Muscle of leg (tissue), 11 donors: ENCODE data around the gene ERRFI1. TPM values are rescaled to one million over a fixed set of nuclear protein-coding genes. Genes with fewer than 3 reads are reported as not detected.

Source experiments
- DNase-seq: peaks from one replicate; pipeline ENCODE4 v3.0.0; 2013
- H3K27ac ChIP-seq: one replicate; pipeline ENCODE4 v1.5.1; 2013; ENCODE audit warnings: mild to moderate bottlenecking, low read length, control low read depth
- H3K27me3 ChIP-seq: one replicate; pipeline ENCODE4 v1.6.1; 2013; ENCODE audit warnings: low read length; ENCODE audit not compliant: control insufficient read depth, insufficient read depth
- H3K36me3 ChIP-seq: one replicate; pipeline ENCODE4 v1.6.1; 2013; ENCODE audit warnings: low read length; ENCODE audit not compliant: control insufficient read depth, insufficient read depth
- H3K4me1 ChIP-seq: one replicate; pipeline ENCODE4 v1.6.1; 2013; ENCODE audit warnings: low read length; ENCODE audit not compliant: control insufficient read depth, insufficient read depth
- H3K4me3 ChIP-seq: one replicate; pipeline ENCODE4 v1.5.1; 2013; ENCODE audit warnings: low read length, control low read depth
- H3K9me3 ChIP-seq: replicated peaks from 2 replicates; pipeline ENCODE4 v1.6.1; 2013; ENCODE audit warnings: low read depth, low read length; ENCODE audit not compliant: control insufficient read depth
- WGBS: methylation state at CpG from one replicate; pipeline ENCODE4 v1.1.5; 2013; ENCODE audit warnings: missing lambda C conversion rate; ENCODE audit not compliant: insufficient coverage; 5-methylcytosine and 5-hydroxymethylcytosine counted together
- polyA plus RNA-seq, 8 donors: library from polyadenylated mRNA; unstranded; fragments of 120-200 nt; gene quantifications; one replicate each; pipeline versions ENCODE4 v1.2.1 to v1.2.3, GENCODE V29; 2013; ENCODE audit warnings: inconsistent platforms in 1 of 8, low replicate concordance in 1 of 8; ENCODE audit not compliant: insufficient read length in 8 of 8, insufficient read depth in 1 of 8
- total RNA-seq: library from RNA; stranded (reverse); fragments of 120-200 nt; gene quantifications from one replicate; pipeline ENCODE4 v1.2.4, GENCODE V29; 2013

Gene ERRFI1
- total and polyA plus RNA-seq, 9 donors, result 3.9 to 10.3 (median 6.2) TPM

DNA sequence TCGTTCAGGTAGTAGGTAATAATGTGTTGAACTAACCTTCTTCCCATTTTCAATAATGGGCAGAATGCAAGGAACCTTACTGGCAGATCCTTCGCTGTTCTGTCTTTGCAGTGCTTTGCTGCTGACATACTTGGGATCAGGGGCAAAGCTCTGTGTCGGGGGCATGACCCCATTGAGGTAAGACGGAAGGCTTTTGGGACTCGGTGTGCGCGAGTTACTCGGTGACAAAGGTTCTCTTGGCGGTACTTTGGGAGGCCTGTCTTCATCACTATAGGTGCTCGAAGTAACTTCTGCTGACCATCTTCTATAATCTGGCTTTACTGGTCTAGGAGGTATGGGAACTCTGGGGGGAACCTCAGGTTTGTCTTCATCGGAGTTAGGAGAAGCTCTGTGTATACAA, 12.7 kb downstream of the ERRFI1 start:
- peaks cover 9% of the 10 kb centered on the region for H3K36me3 ChIP-seq
- 97% methylated on average over 5 of the region's 11 CpGs for WGBS
- peaks cover 6% of the 10 kb centered on the region for H3K4me1 ChIP-seq
- H3K27me3 ChIP-seq, result no peaks in the 10 kb centered on the region
- no peak overlapping the region for H3K27ac ChIP-seq
- H3K9me3 ChIP-seq, result no peaks in the 10 kb centered on the region
- no peak for DNase-seq
- no peak overlapping the region for H3K4me3 ChIP-seq

DNA sequence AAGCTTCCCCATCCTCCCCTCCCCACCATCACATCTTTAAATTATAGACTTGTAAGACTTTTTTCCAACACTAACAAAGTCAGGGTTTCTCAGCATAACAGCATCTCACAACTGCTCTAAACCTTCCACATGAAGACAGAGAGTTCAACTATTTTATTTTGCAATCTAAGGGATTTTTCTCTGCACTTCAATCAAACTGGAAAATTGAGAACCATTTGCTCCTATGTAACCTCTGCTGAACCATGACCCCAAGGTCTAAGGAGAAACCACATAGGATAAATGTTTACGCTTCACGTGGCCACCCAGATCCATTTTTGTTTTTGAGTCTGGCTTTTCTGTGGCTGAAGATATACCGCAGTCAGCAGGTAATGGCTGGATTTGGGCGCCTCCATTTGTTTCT, 13.2 kb downstream of the ERRFI1 start:
- WGBS, result 100% methylated on average over 1 of the region's 4 CpGs
- H3K9me3 ChIP-seq, result no peaks in the 10 kb centered on the region
- peaks cover 6% of the 10 kb centered on the region for H3K4me1 ChIP-seq
- H3K36me3 ChIP-seq, result peaks cover 9% of the 10 kb centered on the region
- H3K27ac ChIP-seq, result no peak overlapping the region
- no peaks in the 10 kb centered on the region for H3K27me3 ChIP-seq
- H3K4me3 ChIP-seq, result no peak overlapping the region
- DNase-seq, result no peak

DNA sequence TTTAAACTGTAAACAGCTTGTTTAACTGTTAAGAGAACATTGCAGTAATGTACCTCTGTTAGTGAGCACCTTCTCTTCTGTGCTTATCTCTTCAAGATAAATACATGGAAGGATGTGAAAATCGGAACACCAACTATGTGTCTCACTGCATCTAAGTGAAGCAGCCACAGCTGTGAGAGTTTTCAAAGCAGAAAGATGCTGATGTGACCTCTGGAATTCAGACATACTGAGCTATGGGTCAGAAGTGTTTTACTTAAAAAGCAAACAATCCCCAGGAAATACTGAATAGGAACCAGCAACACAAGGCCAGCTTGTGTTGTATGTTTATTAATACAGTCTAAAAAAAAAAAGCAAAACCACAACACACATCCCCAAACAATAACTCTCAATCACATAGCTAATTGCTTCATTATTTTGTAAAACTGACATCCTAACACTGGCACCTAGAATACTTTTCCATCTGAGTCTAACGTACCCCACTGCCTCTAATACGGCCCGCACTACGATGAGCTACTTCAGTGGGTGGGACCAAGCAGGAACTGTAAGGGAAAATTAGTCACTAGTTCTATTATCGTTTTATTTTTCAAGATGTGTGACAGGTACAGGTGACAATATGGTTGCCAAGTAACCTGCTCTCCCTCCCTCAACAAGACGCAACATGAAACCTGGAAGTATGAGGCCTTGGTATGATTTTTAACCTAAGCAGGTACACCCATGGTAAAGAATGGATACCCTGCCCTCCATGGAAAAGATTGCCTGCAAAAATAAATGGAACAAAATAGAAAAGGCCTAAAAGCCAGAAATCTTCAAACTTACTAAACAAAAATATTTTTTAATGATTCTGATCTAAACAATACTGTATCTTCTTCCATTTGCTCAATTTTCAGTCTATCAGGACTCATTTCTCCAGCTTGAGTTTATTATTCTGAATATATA, 13.9 kb downstream of the ERRFI1 start:
- Histone ChIP-seq H3K4me3 (no peak overlapping the region), H3K27ac (no peak overlapping the region), H3K4me1 (peaks cover 6% of the 10 kb centered on the region), H3K9me3 (no peaks in the 10 kb centered on the region), H3K27me3 (no peaks in the 10 kb centered on the region), H3K36me3 (peaks cover 9% of the 10 kb centered on the region)
- DNase-seq, result no peak
- no CpG with 5 or more reads among the region's 7 CpGs for WGBS

DNA sequence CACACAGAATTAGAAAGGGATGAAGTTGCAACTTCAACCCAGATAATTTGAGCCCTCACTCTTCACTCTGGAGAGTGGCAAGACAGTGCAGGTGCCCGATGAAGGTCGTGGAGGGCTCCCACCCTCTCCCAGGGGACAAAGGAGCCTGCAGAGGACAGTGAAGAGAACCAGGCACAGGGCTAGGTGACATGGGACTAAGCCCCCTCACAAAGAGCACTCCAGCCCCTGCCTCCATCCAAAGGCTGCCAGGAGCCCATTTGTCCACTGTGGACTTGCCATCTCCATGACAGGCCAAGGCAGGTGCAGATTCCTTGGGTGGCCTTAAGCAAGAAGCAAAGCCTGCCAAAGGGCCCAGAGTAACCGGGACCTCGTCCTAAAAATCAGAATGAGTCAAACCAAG, 15.1 kb downstream of the ERRFI1 start:
- H3K4me3 ChIP-seq, result no peak overlapping the region
- H3K27ac ChIP-seq, result no peak overlapping the region
- H3K36me3 ChIP-seq, result peaks cover 9% of the 10 kb centered on the region
- WGBS, result 90% methylated on average over 2 of the region's 4 CpGs
- H3K27me3 ChIP-seq, result no peaks in the 10 kb centered on the region
- H3K4me1 ChIP-seq, result peaks cover 4% of the 10 kb centered on the region
- DNase-seq, result peak; percentile 56
- H3K9me3 ChIP-seq, result no peaks in the 10 kb centered on the region

DNA sequence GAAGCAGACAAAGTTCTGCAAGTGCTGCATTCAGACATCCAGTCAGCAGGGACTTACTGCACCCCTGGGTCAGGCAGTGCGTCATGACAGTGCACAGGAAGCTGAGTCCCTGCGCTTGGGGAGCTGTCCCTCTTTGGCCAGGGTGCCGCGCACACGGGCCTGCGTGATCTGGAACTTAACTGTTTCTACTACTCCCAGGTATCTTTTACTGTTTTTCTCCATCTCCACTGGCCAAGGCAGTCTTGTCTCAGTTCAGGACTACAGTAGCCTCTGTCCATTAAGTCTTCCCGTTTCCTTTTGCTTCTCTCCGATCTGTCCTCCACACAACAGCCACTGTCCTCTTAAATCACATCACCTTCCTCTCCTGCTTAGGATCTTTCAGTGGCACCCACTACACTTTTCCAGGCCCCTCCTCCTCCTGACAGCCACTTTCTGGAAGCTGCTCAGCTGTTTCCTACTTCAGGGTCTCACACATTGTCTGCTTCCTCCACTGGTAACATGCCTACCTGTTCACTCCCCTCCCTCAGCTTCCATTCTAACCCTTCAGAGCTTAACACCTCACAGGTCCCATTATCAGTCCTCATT, 15.9 kb downstream of the ERRFI1 start:
- DNase-seq, result no peak
- Histone ChIP-seq H3K36me3 (peaks cover 9% of the 10 kb centered on the region), H3K4me3 (no peak overlapping the region), H3K9me3 (no peaks in the 10 kb centered on the region), H3K27ac (no peak overlapping the region), H3K27me3 (no peaks in the 10 kb centered on the region), H3K4me1 (peaks cover 8% of the 10 kb centered on the region)
- 72% methylated on average over 8 of the region's 8 CpGs for WGBS

DNA sequence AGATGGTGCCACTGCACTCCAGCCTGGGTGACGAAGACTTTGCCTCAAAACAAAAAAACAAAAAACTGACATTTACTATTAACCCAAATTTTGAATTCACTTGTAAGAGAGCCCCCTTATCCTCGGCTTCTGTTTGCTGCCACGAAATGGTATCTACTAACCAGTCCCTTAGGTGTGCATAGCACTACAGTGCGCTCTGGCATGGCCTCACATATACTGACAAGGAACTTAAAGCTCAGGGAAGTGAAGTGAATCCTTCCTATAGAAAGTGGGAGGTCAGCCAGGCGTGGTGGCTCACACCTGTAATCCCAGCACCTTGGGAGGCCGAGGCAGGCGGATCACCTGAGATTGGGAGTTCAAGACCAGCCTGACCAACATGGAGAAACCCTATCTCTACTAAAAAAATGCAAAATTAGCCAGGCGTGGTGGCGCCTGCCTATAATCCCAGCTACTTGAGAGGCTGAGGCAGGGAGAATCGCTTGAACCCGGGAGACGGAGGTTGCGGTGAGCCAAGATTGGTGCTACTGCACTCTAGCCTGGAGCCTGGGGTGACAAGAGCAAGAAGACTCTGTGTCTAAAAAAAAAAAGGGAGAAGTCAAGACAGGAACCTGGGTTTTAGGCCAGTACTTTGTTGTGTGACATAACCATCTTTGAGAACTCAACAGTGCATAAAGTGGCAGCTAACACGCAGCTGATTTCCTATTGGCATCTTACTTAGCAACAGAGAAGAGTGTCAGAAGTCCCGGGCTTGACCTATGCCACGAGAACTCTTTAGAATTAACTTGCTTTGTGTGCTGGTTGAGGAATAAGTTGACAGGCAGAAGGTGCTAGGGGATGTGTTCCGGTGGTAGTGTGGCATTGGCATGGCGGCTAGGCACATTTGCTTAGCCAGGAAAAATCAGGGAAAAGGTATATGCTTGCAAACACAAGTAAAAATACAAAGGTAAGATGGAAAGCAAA, 16.8 kb downstream of the ERRFI1 start:
- WGBS, result 92% methylated on average over 13 of the region's 18 CpGs
- Histone ChIP-seq H3K36me3 (peaks cover 9% of the 10 kb centered on the region), H3K9me3 (no peaks in the 10 kb centered on the region), H3K27me3 (no peaks in the 10 kb centered on the region), H3K27ac (no peak overlapping the region), H3K4me1 (peaks cover 14% of the 10 kb centered on the region), H3K4me3 (no peak overlapping the region)
- no peak for DNase-seq

DNA sequence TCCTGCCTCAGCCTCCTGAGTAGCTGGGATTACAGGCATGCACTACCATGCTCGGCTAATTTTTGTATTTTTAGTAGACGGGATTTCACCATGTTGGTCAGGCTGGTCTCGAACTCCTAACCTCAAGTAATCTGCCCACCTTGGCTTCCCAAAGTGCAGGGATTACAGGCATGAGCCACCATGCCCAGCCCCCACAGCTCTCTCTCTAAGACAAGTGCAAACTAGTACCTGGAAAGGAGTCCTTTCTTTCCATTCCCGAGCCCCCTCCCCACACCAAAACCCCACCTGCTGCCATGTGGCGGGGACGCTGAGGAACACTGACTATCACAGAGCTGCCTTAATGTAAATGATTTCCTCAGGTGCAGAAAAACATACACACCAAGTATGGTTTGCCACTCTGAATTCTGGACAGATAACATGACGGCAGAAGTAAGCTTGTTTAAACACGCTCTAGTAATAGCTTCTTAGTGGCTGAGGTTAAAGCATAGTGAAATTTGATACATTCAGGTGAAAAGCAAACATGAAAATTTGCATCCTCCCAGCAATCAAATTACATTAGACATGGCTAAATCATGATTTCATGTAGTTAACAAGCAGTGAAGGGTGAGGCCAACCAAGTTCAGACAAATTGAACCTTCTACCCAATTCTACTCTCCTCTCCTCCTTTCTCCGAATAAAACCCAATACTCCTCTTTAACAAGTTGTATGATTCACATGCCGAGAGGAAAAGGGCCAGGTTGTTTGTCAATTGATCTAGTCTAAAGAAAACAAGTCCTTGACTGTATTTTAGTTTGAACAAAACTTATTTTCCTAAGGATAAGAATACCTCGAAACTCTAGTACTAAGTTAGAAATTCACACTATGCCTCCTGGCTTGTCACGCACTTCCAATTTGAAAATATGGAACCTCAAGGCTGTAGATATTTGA, 19.8 kb downstream of the ERRFI1 start:
- H3K4me1 ChIP-seq, result peaks cover 14% of the 10 kb centered on the region
- no peak overlapping the region for H3K27ac ChIP-seq
- 84% methylated on average over 6 of the region's 12 CpGs for WGBS
- H3K27me3 ChIP-seq, result no peaks in the 10 kb centered on the region
- no peaks in the 10 kb centered on the region for H3K9me3 ChIP-seq
- no peaks in the 10 kb centered on the region for H3K36me3 ChIP-seq
- H3K4me3 ChIP-seq, result no peak overlapping the region
- DNase-seq, result no peak

DNA sequence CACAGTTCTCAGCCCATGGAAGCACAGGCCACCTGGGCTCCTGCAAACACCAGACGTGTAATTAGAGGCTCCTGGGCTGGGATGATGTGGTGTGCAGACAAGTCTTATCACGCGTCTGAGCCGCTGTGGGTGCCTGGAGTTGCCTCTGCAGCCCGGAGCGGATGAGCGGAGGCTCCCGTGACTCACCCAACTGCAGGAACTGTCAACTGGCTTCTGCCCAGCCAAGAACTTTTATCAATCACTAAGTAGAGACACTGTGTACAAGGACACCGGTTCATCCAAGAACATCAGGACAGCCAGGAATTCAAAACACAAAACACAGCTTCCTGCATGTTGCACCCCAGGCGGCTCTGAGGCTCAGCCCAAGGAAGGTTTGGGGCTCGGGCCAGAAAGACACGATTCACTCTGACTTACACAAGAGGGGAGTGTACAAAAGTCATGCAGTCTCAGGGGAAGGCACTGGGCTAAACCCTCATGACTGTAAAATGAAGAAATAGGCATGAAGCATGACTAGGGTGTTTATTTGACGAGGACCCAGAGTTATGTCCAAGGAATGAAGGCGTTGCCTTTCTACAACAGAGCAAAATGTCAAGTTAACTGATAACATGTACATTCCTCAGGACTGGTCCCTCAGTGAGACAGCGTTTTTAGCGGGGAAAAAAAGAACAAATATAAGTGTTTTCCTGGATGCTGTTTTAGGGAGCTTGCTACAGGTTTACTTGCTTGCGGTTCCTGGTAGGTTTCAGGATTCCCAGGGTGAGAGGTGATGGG, 21.1 kb downstream of the ERRFI1 start:
- Histone ChIP-seq H3K4me1 (peaks cover 10% of the 10 kb centered on the region), H3K9me3 (no peaks in the 10 kb centered on the region), H3K27ac (no peak overlapping the region), H3K36me3 (no peaks in the 10 kb centered on the region), H3K27me3 (no peaks in the 10 kb centered on the region), H3K4me3 (no peak overlapping the region)
- DNase-seq, result peak; percentile 78
- WGBS, result 20% methylated on average over 8 of the region's 17 CpGs
